ENCODE results near the gene DHRSX. TPM values are rescaled to one million over a fixed set of nuclear protein-coding genes. Genes with fewer than 3 reads are reported as not detected.

Gene DHRSX
- total and polyA plus RNA-seq, 2 experiments from 2014 or later: 37.2 to 71.7 TPM

GRCh38 chrX:2176733-2177132, 324.0 kb downstream of the DHRSX start:
- no peak for TF ChIP-seq CTCF (IDR thresholded peaks at IDR 0.05; ENCODE audit: poor library complexity)
- TF ChIP-seq EZH2phosphoT487 (IDR thresholded peaks at IDR 0.05; ENCODE audit: low read depth, severe bottlenecking, unreplicated experiment): no peak
- TF ChIP-seq EZH2 (IDR thresholded peaks at IDR 0.05; ENCODE audit: borderline replicate concordance): no peak
- Histone ChIP-seq H3K4me1 (ENCODE audit: insufficient read depth) (no peaks in the 10 kb centered on the region), H4K20me1 (ENCODE audit: insufficient read depth, poor library complexity, severe bottlenecking) (no peaks in the 10 kb centered on the region), H3K4me3 (no peak overlapping the region), H3K9me3 (ENCODE audit: low read depth) (no peaks in the 10 kb centered on the region), H3K27ac (no peak overlapping the region), H3K9me2 (replicated peaks; ENCODE audit: insufficient read depth) (no peaks in the 10 kb centered on the region), H3K27me3 (no peaks in the 10 kb centered on the region), H3K4me2 (no peak overlapping the region), H3K36me3 (replicated peaks; ENCODE audit: insufficient read depth, low read depth) (no peaks in the 10 kb centered on the region), H3K79me2 (no peaks in the 10 kb centered on the region), H2AFZ (no peak overlapping the region)
- WGBS (ENCODE audit: low lambda C conversion rate, missing lambda C conversion rate): 70% methylated on average over 5 of the region's 5 CpGs
- DNase-seq (ENCODE audit: low spot score): no peak

GRCh38 chrX:2176274-2176673, 324.5 kb downstream of the DHRSX start:
- H3K4me2 ChIP-seq: no peak overlapping the region
- no peaks in the 10 kb centered on the region for H3K27me3 ChIP-seq
- no peak overlapping the region for H3K27ac ChIP-seq
- no peaks in the 10 kb centered on the region for H3K9me2 ChIP-seq (replicated peaks; ENCODE audit: insufficient read depth)
- TF ChIP-seq CTCF (IDR thresholded peaks at IDR 0.05; ENCODE audit: poor library complexity) (no peak), EZH2 (IDR thresholded peaks at IDR 0.05; ENCODE audit: borderline replicate concordance) (no peak), EZH2phosphoT487 (IDR thresholded peaks at IDR 0.05; ENCODE audit: low read depth, severe bottlenecking, unreplicated experiment) (no peak)
- H3K36me3 ChIP-seq (replicated peaks; ENCODE audit: insufficient read depth, low read depth): no peaks in the 10 kb centered on the region
- no peaks in the 10 kb centered on the region for H3K4me1 ChIP-seq (ENCODE audit: insufficient read depth)
- WGBS (ENCODE audit: low lambda C conversion rate, missing lambda C conversion rate): 96% methylated on average over 9 of the region's 9 CpGs
- H3K9me3 ChIP-seq (ENCODE audit: low read depth): no peaks in the 10 kb centered on the region
- H3K4me3 ChIP-seq: no peak overlapping the region
- no peaks in the 10 kb centered on the region for H4K20me1 ChIP-seq (ENCODE audit: insufficient read depth, poor library complexity, severe bottlenecking)
- no peak for DNase-seq (ENCODE audit: low spot score)
- H2AFZ ChIP-seq: no peak overlapping the region
- H3K79me2 ChIP-seq: no peaks in the 10 kb centered on the region

GRCh38 chrX:2172359-2172758, 328.4 kb downstream of the DHRSX start:
- no peaks in the 10 kb centered on the region for H3K9me3 ChIP-seq (ENCODE audit: low read depth)

More at GRCh38 chrX:2172359-2172758, 328.4 kb downstream of the DHRSX start:
- no peaks in the 10 kb centered on the region for H3K4me1 ChIP-seq (ENCODE audit: insufficient read depth)
- no peaks in the 10 kb centered on the region for H3K36me3 ChIP-seq (replicated peaks; ENCODE audit: insufficient read depth, low read depth)
- no peak overlapping the region for H3K27ac ChIP-seq
- no peaks in the 10 kb centered on the region for H3K79me2 ChIP-seq
- no peak for TF ChIP-seq EZH2phosphoT487 (IDR thresholded peaks at IDR 0.05; ENCODE audit: low read depth, severe bottlenecking, unreplicated experiment)
- no peak for TF ChIP-seq EZH2 (IDR thresholded peaks at IDR 0.05; ENCODE audit: borderline replicate concordance)
- no peak for TF ChIP-seq CTCF (IDR thresholded peaks at IDR 0.05; ENCODE audit: poor library complexity)
- H3K4me2 ChIP-seq: no peak overlapping the region
- no peak overlapping the region for H2AFZ ChIP-seq
- no peaks in the 10 kb centered on the region for H4K20me1 ChIP-seq (ENCODE audit: insufficient read depth, poor library complexity, severe bottlenecking)
- no peaks in the 10 kb centered on the region for H3K9me2 ChIP-seq (replicated peaks; ENCODE audit: insufficient read depth)
- H3K27me3 ChIP-seq: no peaks in the 10 kb centered on the region
- WGBS (ENCODE audit: low lambda C conversion rate, missing lambda C conversion rate): 82% methylated on average over 6 of the region's 6 CpGs
- no peak for DNase-seq (ENCODE audit: low spot score)
- no peak overlapping the region for H3K4me3 ChIP-seq

Other genes starting within 250 kb of the DHRSX start
- gene ZBED1, start within 50 bp of the DHRSX start, total RNA-seq: 41.4 and 43.1 TPM in 2 replicates
- gene ZBED1, start within 50 bp of the DHRSX start, polyA plus RNA-seq: 25.9 and 26.4 TPM in 2 replicates
- gene CD99, start 190.3 kb upstream of the DHRSX start, total RNA-seq: 329 and 362 TPM in 2 replicates
- 565 and 637 TPM in 2 replicates for gene CD99, start 190.3 kb upstream of the DHRSX start, polyA plus RNA-seq